ENCODE results near the gene GNG8.

- TF ChIP-seq CTCF (IDR thresholded peaks at IDR 0.05): no peak
- TF ChIP-seq POLR2A (IDR thresholded peaks at IDR 0.05): no peak
- TF ChIP-seq EP300 (IDR thresholded peaks at IDR 0.05): no peak
Measured at GRCh38 chr19:46606681-46607447, 29.1 kb downstream of the GNG8 start.
